A673 (cell line): ENCODE results near the gene ANKRD13A. TPM values are rescaled to one million over a fixed set of nuclear protein-coding genes. Genes with fewer than 3 reads are reported as not detected.

Experiments
- BruUV-seq: library from RNA; stranded (reverse); fragments of 400-500 nt; replicated peaks from 2 replicates; lab custom pipeline; 2021; lab: Mats Ljungman, UMichigan
- CTCF ChIA-PET: fragments of 300-600 bp; sonication (Branson Sonifier 250); formaldehyde crosslinking; loops from one replicate; lab custom pipeline; 2022; ENCODE audit warnings: antibody characterized with exemption; lab: Charles Lee
- POLR2A ChIA-PET: fragments of 300-600 bp; sonication (Branson Sonifier 250); formaldehyde crosslinking; loops from one replicate; lab custom pipeline; 2022; ENCODE audit warnings: antibody characterized with exemption; ENCODE audit not compliant: low non-redundant PET; lab: Charles Lee
- DNase-seq: peaks from one replicate; pipeline ENCODE4 v3.0.0-alpha.2; 2015; ENCODE audit warnings: low spot score
- H3K27ac ChIP-seq: fragments of 200-600 bp; sonication (generic); 2 replicates; pipeline ENCODE4 v1.5.1; 2016; ENCODE audit warnings: mixed run types, low read depth, mild to moderate bottlenecking, mixed read lengths, antibody characterized with exemption, low read length; ENCODE audit not compliant: poor library complexity, severe bottlenecking
- H3K27me3 ChIP-seq: fragments of 200-600 bp; sonication (generic); replicated peaks from 2 replicates; pipeline ENCODE4 v1.6.1; 2017; ENCODE audit warnings: mixed run types, low read depth, mild to moderate bottlenecking, mixed read lengths, antibody characterized with exemption, low read length; ENCODE audit not compliant: insufficient read depth, poor library complexity
- H3K36me3 ChIP-seq: fragments of 200-600 bp; sonication (generic); 2 replicates; pipeline ENCODE4 v1.6.1; 2016; ENCODE audit warnings: mixed run types, mild to moderate bottlenecking, mixed read lengths, antibody characterized with exemption, low read length; ENCODE audit not compliant: insufficient read depth, poor library complexity, severe bottlenecking
- H3K4me1 ChIP-seq: fragments of 200-600 bp; sonication (generic); 2 replicates; pipeline ENCODE4 v1.6.1; 2017; ENCODE audit warnings: mixed run types, mild to moderate bottlenecking, mixed read lengths, antibody characterized with exemption, low read length; ENCODE audit not compliant: insufficient read depth, poor library complexity, severe bottlenecking
- H3K4me3 ChIP-seq: fragments of 200-600 bp; sonication (generic); 2 replicates; pipeline ENCODE4 v1.5.1; 2016; ENCODE audit warnings: low read depth, mixed run types, mild to moderate bottlenecking, mixed read lengths, low read length; ENCODE audit not compliant: poor library complexity, severe bottlenecking
- H3K9me3 ChIP-seq: fragments of 200-600 bp; sonication (generic); 2 replicates; pipeline ENCODE4 v1.6.1; 2016; ENCODE audit warnings: mixed run types, low read depth, mild to moderate bottlenecking, mixed read lengths, antibody characterized with exemption, low read length; ENCODE audit not compliant: poor library complexity, severe bottlenecking
- EZH2 ChIP-seq: fragments of 200-600 bp; sonication (generic); IDR thresholded peaks from 2 replicates; pipeline ENCODE4 v1.6.1; 2017; ENCODE audit warnings: borderline replicate concordance, low read depth, mild to moderate bottlenecking, mixed read lengths, antibody characterized with exemption, low read length; ENCODE audit not compliant: poor library complexity, severe bottlenecking
- intact Hi-C: fragments of 100-400 bp; cut with micrococcal nuclease; formaldehyde crosslinking; loops from one replicate; pipeline ENCODE4 v1.10.0; 2022; ENCODE audit not compliant: unreplicated experiment
- total RNA-seq: library from RNA; stranded (reverse); gene quantifications from 2 replicates; pipeline ENCODE4 v1.2.3, GENCODE V29; 2021
- TF ChIP-seq, protein P1 (sequence below): fragments of 300-800, 200-600 bp; sonication (generic); conservative IDR thresholded peaks from 2 replicates; pipeline ENCODE4 v1.5.1; 2017; ENCODE audit warnings: low read depth, mild to moderate bottlenecking, antibody characterized with exemption, low read length, moderate library complexity, mixed read lengths

ANKRD13A gene
- total RNA-seq, 1 experiment from 2014 or later, result 19.8 TPM

DNA sequence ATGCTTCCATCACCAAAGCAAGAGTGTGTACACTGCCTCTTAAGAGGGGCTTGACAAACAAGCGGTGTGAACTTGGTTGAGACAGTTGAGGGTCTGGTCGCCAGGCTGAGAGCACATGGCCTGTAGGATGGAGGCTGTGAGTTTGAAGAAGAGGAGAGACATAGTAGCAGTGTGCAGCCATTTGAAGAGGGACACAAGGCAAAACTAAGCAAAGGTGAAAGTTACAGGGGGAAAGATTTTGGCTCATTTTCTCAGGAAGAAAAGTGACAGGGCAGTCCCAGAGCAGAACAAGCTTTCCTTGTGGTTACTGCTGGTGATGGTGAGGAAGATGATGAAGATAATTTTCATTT, 60.4 kb downstream of the ANKRD13A start:
- BruUV-seq, result no TSS peak
- CTCF ChIA-PET, result no interaction called here
- no peaks in the 10 kb centered on the region for H3K36me3 ChIP-seq
- intact Hi-C loops, result no loop called here
- peaks cover 11% of the 10 kb centered on the region for H3K4me1 ChIP-seq
- no peaks in the 10 kb centered on the region for H3K27me3 ChIP-seq
- TF ChIP-seq EZH2, result no peak
- TF ChIP-seq, protein P1, sequence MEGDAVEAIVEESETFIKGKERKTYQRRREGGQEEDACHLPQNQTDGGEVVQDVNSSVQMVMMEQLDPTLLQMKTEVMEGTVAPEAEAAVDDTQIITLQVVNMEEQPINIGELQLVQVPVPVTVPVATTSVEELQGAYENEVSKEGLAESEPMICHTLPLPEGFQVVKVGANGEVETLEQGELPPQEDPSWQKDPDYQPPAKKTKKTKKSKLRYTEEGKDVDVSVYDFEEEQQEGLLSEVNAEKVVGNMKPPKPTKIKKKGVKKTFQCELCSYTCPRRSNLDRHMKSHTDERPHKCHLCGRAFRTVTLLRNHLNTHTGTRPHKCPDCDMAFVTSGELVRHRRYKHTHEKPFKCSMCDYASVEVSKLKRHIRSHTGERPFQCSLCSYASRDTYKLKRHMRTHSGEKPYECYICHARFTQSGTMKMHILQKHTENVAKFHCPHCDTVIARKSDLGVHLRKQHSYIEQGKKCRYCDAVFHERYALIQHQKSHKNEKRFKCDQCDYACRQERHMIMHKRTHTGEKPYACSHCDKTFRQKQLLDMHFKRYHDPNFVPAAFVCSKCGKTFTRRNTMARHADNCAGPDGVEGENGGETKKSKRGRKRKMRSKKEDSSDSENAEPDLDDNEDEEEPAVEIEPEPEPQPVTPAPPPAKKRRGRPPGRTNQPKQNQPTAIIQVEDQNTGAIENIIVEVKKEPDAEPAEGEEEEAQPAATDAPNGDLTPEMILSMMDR, result no peak
- POLR2A ChIA-PET, result no interaction called here
- no peak overlapping the region for H3K4me3 ChIP-seq
- no peaks in the 10 kb centered on the region for H3K9me3 ChIP-seq
- DNase-seq, result no peak
- no peak overlapping the region for H3K27ac ChIP-seq

DNA sequence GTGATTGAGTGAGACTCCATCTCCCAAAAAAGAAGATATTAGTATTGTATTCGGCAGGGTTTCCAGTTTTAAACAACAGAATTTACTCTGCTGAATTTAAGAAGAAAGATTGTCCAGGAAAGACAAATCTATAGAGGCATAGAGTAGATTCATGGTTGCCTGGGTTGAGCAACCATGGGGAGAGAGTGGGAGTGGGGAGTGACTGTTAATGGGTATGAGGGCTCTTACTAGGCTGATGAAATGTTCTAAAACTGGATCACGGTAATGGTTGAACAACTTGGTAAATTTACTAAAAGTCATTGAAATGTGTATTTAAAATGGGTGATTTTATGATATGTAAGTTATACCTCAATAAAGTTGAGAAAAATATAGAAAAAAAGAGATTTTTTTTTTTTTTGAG, 63.0 kb downstream of the ANKRD13A start:
- H3K36me3 ChIP-seq, result no peaks in the 10 kb centered on the region
- peaks cover 7% of the 10 kb centered on the region for H3K4me1 ChIP-seq
- H3K4me3 ChIP-seq, result no peak overlapping the region
- H3K9me3 ChIP-seq, result no peaks in the 10 kb centered on the region
- H3K27me3 ChIP-seq, result no peaks in the 10 kb centered on the region
- no peak for TF ChIP-seq EZH2
- TF ChIP-seq, protein P1, result no peak
- H3K27ac ChIP-seq, result no peak overlapping the region
- ChIA-PET POLR2A (no interaction called here), CTCF (no interaction called here)
- intact Hi-C loops, result no loop called here
- no TSS peak for BruUV-seq
- DNase-seq, result no peak

DNA sequence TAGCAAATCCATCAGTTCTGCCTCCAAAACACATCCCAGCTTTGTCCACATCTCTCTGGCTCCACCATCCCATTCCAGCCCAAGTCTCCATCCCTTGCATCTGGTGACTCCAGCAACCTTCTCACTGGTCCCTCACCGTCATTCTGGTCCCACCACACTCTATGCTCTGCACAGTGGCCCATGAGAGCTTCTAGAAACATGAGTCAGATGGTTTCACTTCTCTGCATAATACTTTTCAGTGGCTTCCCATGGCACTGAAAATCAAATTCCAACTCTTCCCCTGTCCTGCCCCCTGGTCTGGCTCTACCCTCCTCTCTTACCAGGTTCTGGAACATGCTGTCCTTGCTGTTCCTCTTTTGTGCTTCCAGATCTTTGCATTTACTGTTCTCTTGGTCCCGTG, 66.3 kb downstream of the ANKRD13A start:
- TF ChIP-seq, protein P1, result no peak
- TF ChIP-seq EZH2, result no peak
- intact Hi-C loops, result no loop called here
- ChIA-PET CTCF (interaction anchor here (0.6 kb wide), 1 partner anchor 48 kb away, joined by 6 read pairs; no protein-coding TSS in a partner anchor), POLR2A (no interaction called here)
- no peaks in the 10 kb centered on the region for H3K9me3 ChIP-seq
- no peak overlapping the region for H3K4me3 ChIP-seq
- DNase-seq, result no peak
- no peaks in the 10 kb centered on the region for H3K4me1 ChIP-seq
- no peaks in the 10 kb centered on the region for H3K27me3 ChIP-seq
- no peak overlapping the region for H3K27ac ChIP-seq
- no TSS peak for BruUV-seq
- no peaks in the 10 kb centered on the region for H3K36me3 ChIP-seq
